22Rv1 (cell line): Measurements from ENCODE around the gene FBH1.

ENCODE experiments used
- ZFX ChIP-seq: fragments of 450-650 bp; IDR thresholded peaks from 2 replicates; pipeline ENCODE4 v1.6.1; 2017; ENCODE audit warnings: antibody characterized with exemption, borderline replicate concordance
- TF ChIP-seq, protein P1 (sequence below): fragments of 450-650 bp; IDR thresholded peaks from 2 replicates; pipeline ENCODE4 v1.5.1; 2017; ENCODE audit warnings: mild to moderate bottlenecking

DNA sequence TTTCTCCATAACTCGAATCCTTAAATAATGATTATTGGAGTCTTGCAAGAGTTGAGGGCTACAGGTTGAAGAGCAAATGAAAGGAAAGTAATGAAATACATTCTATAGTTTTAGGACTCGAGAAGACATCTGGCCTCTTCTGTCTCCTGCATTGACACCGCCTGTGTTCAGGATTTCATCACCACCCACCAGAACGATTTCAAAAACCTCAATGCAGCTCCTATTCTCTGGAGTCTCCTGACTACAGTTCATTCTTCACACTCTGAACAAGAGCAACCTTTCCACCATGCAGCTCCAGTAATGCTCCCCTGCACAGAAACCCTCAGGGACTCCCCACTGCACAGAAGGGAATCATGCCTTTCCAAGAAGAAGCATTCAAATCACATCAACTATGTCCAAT is 81.8 kb downstream of the FBH1 start:
- TF ChIP-seq, protein P1, sequence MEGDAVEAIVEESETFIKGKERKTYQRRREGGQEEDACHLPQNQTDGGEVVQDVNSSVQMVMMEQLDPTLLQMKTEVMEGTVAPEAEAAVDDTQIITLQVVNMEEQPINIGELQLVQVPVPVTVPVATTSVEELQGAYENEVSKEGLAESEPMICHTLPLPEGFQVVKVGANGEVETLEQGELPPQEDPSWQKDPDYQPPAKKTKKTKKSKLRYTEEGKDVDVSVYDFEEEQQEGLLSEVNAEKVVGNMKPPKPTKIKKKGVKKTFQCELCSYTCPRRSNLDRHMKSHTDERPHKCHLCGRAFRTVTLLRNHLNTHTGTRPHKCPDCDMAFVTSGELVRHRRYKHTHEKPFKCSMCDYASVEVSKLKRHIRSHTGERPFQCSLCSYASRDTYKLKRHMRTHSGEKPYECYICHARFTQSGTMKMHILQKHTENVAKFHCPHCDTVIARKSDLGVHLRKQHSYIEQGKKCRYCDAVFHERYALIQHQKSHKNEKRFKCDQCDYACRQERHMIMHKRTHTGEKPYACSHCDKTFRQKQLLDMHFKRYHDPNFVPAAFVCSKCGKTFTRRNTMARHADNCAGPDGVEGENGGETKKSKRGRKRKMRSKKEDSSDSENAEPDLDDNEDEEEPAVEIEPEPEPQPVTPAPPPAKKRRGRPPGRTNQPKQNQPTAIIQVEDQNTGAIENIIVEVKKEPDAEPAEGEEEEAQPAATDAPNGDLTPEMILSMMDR: no peak
- no peak for TF ChIP-seq ZFX
